C4-2B (cell line): ENCODE data around the gene DYNLT5.

ENCODE experiments used
- ZFX ChIP-seq: fragments of 450-650 bp; IDR thresholded peaks from 2 replicates; pipeline ENCODE4 v1.6.1; 2017
- TF ChIP-seq, protein P1 (sequence below): fragments of 450-650 bp; conservative IDR thresholded peaks from 2 replicates; pipeline ENCODE4 v1.5.1; 2017; ENCODE audit warnings: mild to moderate bottlenecking

DNA sequence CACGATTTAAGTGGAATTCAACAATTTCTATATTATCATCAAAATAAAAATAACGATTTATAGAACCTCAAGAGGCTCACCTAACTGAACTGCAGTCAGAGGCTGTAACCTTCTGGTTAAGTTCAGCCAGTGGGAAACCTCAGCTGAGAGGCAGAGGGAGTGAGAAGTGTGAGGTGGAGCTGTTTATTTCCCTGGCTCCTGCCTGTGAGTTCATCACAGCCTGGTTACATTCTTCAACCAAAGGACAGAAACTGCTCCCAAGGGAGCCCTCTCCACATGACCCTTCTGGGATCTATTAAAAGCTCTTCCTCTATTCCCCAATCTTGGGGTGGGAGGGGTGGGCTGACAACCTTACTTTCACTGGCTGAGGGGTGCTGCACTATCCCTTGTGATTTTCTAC, 22.2 kb downstream of the DYNLT5 start:
- TF ChIP-seq, protein P1, sequence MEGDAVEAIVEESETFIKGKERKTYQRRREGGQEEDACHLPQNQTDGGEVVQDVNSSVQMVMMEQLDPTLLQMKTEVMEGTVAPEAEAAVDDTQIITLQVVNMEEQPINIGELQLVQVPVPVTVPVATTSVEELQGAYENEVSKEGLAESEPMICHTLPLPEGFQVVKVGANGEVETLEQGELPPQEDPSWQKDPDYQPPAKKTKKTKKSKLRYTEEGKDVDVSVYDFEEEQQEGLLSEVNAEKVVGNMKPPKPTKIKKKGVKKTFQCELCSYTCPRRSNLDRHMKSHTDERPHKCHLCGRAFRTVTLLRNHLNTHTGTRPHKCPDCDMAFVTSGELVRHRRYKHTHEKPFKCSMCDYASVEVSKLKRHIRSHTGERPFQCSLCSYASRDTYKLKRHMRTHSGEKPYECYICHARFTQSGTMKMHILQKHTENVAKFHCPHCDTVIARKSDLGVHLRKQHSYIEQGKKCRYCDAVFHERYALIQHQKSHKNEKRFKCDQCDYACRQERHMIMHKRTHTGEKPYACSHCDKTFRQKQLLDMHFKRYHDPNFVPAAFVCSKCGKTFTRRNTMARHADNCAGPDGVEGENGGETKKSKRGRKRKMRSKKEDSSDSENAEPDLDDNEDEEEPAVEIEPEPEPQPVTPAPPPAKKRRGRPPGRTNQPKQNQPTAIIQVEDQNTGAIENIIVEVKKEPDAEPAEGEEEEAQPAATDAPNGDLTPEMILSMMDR = no peak
- TF ChIP-seq ZFX = no peak
